Stimulated activated CD8-positive, alpha-beta memory T cell treated with anti-CD3 and anti-CD28 coated beads, Interleukin-12 subunit alpha, Interleukin-12 subunit beta, amount 100 ng/mL, for 1 hour (primary cell): ENCODE data around the gene TJP3.

Experiments
- DNase-seq: peaks from one replicate; pipeline ENCODE4 v3.0.0-alpha.2; 2020; ENCODE audit warnings: low read depth

TJP3 gene

GRCh38 chr19:3716147-3716668 is 8.0 kb downstream of the TJP3 start:
- DNase-seq: no peak

- no peak for DNase-seq
These were observed 11.7 kb downstream of the TJP3 start for GRCh38 chr19:3719868-3720267.

GRCh38 chr19:3720349-3720917 is 12.2 kb downstream of the TJP3 start:
- DNase-seq: no peak

DNA sequence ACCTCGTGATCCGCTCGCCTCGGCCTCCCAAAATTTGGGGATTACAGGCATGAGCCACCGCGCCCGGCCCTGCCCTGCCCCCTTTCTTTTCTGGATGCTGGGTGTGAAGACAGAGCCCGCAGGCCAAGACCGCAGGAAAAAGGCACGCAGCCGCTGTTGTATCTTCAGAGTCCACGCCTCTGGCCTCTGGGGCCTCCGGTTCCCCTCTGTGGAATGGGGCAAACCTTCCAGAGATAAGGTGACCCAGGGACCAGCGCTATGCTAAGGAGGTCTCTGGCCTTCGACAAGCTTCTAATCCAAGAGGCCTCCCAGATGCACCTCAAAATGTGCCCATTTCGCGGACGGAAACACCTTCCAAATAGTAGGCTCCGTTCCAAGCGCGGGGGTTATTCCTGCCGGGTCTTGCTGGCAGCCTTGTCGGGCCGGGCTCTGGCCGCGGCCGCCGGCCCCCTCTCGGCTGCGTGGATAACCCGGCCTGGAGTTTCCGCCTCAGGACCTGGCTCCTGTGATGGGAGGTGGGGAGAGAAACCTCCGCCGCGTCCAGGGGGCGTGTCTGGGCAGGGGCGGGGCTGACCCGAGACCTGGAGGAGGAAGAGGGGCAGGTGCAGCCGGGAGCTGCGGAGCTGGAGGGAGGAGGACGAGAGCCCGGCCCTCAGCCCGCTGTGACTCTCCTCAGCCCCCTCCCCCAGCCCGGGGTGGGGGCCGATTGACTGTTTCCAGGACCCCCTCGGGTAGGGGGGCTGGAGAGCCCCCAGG is 13.1 kb downstream of the TJP3 start:
- DNase-seq: peak; percentile 70

DNA sequence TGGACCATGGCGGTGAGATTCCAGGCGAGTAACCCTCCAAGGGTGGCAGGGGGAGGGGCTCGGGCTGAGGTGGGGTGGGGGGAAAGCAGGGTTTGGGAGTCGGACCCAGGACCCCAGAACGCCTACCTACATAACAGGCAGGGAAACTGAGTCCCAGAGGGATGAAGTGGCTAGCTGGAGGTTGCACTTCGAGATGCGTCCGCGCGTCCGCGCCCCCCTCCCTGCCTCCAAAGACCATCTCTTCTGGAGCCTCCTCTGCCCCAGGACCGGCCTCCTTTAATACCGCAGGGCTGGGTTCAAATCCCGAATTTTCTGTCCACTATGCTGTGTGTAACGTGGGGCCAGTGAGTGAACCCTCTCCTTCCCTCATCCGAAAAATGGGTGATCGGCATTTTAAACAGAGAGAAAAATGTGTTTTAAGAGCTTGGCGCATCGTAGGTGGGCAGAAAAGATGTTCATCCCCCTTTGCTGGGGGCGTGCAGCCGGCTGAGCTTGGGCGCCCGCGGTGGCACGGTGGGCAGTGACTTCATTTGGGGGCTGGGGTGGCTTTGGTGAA is 13.8 kb downstream of the TJP3 start:
- DNase-seq: no peak

- no peak for DNase-seq
These were observed 14.4 kb downstream of the TJP3 start for GRCh38 chr19:3722443-3723109.

DNA sequence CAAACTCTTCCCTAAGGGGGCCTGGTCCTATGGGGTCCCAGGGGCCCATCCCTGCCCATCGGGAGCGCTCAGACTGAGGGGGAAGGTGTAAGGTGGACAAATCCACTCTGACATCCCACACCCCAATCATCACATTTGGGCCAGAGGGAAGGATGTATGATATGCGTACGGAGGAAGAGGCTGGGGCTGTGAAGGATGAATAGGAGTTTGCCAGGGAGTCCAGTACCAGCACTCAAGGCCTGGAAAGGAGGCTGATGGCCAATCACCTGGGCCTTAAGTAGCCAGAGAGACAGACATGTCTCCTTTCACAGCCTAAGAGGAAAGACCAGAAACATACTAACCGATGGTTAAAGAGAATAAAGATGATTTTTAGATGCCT is 14.9 kb downstream of the TJP3 start:
- DNase-seq: no peak

DNA sequence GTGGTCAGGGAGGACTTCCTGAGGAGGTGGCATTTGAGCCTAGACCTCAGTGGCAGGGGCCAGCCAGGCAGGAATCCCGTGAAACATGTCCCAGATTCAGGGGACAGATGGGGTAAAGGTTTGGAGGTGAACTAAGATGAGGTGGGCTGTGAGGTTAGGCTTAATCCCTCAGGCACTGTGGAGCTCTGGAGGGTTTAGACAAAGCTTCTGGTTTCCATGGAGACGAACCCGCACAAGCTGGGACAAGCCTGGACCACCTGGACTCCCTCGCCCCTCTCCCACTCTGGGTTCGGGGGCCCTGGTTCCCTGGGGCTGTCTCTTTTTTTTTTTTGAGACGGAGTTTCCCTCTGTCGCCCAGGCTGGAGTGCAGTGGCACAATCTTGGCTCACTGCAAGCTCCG is 15.7 kb downstream of the TJP3 start:
- DNase-seq: no peak

GRCh38 chr19:3725121-3725520 is 16.9 kb downstream of the TJP3 start:
- no peak for DNase-seq

DNA sequence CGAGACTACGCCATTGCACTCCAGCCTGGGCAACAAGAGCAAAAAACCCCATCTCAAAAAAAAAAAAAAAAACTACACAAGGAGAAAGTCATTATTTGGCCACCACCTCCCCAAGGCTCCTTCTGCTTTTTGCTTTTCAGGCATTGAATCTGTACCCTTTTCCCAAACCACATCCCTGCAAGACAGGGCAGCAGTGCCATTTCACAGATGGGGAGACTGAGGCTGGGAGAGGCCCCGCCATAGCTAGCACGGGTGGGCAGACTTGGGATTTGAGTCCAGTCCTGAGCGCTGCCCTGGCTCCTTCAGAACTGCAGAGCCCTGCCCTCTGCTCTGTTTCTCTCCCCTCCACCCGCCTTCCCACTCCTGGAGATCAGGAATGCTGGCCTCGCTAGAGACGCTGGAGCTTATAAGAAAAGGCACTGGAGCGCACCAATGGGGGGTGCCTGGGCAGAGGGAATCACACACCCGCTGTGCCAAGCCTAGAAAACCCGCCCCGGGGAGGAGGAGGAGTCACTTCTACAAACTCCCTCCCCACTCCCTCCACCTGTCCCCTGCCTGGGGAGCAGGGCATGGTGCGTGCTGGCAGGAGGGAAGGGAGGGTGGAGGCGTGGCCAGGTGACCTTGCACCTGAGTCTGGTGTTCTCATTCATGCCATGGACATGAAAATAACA is 17.6 kb downstream of the TJP3 start:
- DNase-seq: no peak

DNA sequence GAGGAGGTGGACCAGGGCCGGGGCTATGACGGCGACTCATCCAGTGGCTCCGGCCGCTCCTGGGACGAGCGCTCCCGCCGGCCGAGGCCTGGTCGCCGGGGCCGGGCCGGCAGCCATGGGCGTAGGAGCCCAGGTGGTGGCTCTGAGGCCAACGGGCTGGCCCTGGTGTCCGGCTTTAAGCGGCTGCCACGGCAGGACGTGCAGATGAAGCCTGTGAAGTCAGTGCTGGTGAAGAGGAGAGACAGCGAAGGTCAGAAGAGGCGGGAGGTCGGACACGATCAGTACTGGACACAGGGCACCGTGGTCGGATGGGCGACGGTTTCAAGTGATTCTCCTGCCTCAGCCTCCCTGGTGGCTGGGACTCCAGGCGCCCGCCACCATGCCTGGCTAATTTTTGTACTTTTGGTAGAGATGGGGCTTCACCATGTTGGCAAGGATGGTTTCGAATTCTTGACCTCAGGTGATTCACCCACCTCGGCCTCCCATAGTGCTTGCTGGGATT is 22.3 kb downstream of the TJP3 start:
- no peak for DNase-seq

- DNase-seq: no peak
These were observed 23.9 kb downstream of the TJP3 start for GRCh38 chr19:3732108-3732507.

- DNase-seq: no peak
These were observed 25.5 kb downstream of the TJP3 start for GRCh38 chr19:3733549-3734309.

DNA sequence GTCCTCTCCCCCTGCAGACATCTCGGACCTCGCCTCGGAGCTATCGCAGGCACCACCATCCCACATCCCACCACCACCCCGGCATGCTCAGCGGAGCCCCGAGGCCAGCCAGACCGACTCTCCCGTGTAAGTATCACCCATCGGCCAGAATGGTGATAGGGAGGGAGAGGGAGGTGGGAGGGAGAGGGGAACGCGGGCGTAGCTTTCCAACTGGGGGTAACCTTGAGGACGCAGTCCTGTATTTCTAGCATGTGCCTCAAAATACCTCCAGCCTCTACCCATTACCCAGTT is 26.1 kb downstream of the TJP3 start:
- DNase-seq: no peak

- no peak for DNase-seq
These were observed 28.0 kb downstream of the TJP3 start for GRCh38 chr19:3736106-3736724.

DNA sequence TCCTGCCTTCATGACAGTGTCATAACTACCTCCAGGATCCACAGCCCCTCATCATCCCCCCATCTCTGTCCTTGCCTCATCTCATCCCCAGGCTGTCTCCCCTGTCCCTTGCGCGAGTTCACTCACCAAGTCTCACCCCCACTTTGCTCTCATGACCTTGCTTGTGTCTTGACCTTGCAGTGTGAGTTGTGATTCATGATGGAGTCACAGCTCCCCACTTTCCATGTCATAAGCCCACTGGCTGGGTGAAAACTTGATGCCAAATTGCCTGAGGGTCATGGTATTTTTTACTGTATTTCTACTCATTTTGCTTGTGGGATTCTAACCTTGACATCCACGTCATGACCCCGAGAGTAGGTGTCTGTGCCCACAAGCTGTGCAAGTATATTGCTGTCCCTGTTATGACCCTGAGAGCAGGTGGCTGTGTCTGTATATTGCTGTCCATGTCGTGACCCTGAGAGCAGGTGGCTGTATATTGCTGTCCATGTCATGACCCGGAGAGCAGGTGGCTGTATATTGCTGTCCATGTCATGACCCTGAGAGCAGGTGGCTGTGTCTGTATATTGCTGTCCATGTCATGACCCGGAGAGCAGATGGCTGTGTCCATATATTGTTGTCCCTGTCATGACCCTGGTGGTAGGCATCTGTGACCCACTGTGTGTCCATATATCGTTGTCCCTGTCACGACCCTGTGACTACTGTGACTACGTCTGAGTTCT is 29.5 kb downstream of the TJP3 start:
- DNase-seq: no peak

DNA sequence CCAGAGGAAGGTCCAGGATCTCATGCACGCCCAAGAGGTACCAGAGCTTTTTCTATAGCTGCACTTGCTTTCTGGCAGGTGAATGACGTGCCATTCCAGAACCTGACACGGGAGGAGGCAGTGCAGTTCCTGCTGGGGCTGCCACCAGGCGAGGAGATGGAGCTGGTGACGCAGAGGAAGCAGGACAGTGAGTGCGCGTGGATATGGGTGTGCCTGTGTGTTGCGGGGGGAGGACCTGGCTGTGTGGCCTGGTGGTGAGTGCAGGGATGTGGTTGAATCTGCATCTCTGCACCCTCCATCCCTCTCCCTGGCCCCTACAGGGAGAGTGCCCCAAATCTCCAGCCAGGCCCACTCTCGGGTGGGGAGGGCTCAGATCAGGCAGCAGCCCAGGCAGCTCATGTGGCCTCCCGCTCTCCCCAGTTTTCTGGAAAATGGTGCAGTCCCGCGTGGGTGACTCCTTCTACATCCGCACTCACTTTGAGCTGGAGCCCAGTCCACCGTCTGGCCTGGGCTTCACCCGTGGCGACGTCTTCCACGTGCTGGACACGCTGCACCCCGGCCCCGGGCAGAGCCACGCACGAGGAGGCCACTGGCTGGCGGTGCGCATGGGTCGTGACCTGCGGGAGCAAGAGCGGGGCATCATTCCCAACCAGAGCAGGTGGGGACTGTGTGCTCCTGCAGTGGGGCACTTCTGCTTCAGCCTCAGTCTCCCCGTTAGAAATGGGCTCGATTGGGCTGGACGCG is 30.5 kb downstream of the TJP3 start:
- no peak for DNase-seq

- DNase-seq: no peak
These were observed 32.2 kb downstream of the TJP3 start for GRCh38 chr19:3740431-3740830.

GRCh38 chr19:3743486-3743885 is 35.3 kb downstream of the TJP3 start:
- DNase-seq: no peak
